HG03575 (cell line): Measurements from ENCODE around the gene RFT1.

ENCODE experiments used
- ATAC-seq: cut with Tn5 transposase; IDR thresholded peaks from one replicate; pipeline ENCODE4 v1.9.1; 2021; ENCODE audit not compliant: unreplicated experiment, insufficient number of reproducible peaks, low FRiP score; ENCODE audit errors: extremely low read depth

Gene RFT1

DNA sequence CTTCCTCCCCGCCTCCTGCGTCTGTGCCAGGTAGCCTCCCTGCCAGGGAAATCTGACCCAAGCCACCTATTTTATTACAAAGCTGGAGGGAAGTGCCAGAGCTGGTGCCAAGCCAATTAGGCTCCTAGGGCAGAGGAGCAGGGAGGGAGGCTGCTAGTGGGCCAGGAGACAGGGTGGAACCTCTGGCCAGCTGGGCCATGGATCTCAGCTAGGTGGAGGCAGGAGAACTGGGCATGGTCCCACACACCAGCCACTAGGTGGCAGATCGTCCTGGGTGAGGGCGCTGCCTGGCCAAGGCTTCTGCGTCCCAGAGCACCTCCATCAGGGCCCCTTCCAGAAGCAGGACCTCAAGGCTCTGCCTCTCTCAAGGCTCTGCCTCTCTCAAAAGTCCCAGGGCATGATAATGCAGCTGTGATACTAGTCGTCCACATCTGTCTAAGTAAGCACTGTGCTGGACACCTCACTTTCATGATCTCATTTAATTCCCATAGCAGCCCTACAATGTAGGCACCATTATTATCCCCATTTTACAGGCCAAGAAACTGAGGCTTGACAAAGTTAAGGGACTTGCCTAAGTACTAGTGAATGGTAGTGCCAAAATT, 4.5 kb upstream of the RFT1 start:
- ATAC-seq: no peak

DNA sequence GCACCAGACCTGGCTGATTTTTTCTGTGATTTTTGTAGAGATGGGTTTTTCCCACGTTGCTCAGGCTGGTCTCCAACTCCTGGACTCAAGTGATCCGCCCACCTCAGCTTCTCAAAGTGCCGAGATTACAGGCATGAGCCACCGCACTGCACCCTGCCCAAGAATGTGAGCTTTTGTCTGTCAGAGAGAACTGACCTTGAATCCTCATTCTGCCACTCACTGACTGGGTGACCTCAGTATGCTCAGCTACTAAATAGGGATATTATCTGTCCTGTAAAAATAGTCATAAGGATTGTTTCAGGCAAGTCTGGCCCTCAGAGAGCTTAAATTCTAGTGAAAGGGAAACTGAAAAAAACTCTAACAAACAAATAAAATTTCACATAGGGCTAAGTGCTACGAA, 2.1 kb upstream of the RFT1 start:
- ATAC-seq: no peak

DNA sequence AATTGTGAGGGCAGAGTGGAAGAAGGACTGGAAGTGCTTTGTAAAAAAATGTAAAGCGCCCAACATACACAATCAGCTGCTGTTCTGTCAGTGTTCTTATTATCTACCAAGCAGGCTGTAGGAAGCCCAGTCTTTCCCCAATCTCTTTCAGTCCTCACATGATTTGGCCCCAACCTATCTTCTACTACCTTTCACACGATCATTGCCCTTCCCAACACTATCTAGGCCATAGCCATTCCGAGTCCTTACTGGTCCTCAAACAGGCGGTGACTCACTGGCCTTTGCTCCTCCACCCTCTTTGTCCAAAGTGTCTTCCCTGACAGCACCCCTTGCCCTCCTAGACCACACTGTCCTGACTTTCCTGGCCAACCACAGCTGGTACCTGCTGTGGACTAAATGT, 861 bp upstream of the RFT1 start:
- no peak for ATAC-seq

DNA sequence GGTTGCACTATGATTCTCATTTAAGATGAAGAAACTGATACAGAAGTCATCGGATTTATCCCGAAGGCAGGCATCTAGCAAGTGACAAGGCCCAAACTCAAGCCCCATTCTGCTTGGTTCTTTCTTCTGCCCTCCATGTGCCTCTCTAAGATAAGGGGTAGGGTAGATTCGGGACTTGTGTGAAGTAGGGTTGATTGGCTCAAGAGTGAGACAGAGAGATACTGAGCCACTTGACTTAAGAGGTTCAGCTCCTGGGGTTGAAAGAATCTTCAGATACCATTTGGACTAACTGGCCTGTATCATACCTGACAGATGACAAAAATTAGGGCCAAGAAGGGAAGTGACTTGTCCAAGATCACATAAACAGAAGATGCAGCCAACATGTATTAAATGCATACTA, 891 bp downstream of the RFT1 start:
- no peak for ATAC-seq

DNA sequence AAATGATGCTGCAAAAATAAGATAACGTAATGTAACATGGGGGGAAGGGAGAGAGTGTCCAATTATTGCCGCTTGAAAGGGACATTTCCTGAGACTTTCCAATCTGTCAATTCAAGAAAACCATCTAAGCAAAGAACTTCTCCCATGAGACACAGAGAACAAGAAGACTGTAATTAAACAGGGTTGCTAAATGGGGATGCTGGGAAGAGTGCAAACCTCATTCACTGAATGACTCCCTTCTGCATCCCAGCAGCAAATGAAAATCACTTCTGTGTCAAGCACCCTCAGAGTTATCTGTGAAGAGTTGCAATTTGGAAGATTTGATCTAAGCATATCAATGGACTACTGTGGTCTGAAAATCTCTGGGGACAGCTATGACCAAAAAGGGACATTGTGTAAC, 3.6 kb downstream of the RFT1 start:
- ATAC-seq: no peak

DNA sequence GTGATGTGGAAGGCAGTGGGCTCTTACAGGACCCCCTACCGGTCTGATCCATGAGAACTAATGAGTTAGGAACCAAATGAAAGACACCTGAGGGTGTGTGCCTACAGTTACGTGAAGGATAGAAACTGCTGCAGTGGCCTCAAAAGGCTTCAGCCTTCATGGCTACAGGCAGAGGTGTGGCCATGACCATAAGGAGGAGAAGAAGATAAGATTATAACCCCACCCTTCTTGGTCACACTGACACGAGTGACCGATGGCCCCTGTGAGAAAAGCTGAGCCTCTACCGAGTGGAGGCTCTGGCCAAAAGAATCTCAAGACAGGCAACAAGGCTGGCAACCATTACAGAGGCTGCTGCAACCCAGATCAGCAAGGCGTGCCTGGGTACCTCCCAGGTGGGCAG, 6.3 kb downstream of the RFT1 start:
- ATAC-seq: no peak

DNA sequence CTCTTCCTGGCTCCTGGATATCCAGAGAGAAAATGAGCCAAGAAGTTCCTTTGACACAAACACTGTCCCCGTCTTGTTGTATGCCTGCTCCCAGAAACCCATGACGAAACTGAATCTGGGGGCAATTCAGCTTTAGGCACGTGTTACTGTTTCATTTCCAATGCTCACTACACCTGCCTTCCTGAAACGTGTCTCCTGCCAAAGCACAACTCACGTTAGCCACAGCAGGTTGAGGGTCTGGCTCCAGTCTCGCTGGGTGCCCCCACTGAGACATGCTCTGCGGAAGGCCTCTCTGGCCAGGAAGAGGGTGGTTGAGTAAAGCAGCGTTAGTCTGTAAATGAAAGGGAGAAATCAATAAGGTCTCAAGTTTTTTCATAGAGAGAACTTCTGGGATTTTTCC, 6.7 kb downstream of the RFT1 start:
- ATAC-seq: no peak

DNA sequence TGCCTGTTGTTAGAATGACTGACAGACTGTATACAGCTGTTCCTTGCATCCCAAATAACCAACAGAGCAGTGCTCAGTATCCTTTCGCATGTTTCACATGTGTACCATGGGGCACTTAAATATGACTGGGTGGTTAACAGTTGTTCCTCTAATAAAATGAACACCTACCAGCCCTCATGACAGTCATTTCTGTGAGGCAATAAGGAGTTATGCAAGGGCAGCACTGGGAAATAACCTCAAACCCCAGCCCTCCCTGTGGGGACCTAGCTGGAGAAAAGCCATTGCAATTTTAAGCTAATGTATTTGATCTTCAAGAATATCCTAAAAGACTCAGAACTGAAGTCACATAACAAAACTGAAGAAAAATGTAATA, 7.3 kb downstream of the RFT1 start:
- ATAC-seq: no peak

DNA sequence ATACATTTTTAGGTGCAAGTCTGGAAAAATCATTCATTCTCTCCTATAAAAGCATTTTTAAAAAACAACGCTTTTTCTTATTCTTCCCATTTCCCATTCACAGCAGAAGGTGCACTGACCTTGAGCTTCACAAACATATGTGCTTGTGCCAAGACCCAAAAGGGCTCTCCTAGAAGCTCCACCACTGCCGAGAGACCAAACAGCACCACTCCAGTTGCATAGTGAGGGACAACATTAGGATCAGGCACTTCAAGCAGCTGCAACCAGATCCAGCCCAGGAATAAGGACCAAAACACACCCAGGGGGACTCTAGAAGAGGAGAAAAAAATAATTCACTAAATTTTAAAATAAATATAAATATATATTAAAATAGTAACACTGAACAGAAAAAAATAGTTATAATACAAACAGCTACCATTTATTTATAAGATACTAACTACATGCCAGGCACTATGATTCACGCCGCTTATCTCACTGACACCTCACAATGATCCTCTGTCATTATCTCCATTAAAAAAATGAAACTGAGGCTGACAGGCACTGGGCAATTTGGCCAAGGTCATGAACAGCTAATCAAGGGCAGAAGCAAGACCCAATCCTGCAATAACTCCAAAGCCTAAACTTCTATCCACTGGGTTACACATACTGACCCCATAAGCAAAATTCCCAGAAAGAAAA, 7.8 kb downstream of the RFT1 start:
- ATAC-seq: no peak

DNA sequence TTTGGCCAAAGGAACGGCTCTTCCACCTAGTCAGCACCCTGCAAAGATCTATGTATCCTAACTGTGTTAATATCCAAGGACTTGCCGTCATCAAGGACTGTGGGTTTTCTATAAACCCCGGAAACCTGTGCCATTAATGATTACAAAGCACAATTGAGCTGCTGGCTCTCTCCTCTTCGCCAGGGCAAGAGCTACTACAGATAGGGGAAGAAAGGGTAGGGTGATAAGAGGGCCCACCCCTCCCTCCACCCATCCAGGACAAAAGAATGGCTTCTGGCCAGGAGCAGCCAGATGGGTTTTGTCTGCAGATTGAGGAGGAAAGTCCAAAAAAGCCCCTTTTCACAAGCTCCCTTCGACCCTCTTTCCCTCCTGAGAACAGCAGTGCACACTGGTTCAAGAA, 9.9 kb downstream of the RFT1 start:
- ATAC-seq: no peak

DNA sequence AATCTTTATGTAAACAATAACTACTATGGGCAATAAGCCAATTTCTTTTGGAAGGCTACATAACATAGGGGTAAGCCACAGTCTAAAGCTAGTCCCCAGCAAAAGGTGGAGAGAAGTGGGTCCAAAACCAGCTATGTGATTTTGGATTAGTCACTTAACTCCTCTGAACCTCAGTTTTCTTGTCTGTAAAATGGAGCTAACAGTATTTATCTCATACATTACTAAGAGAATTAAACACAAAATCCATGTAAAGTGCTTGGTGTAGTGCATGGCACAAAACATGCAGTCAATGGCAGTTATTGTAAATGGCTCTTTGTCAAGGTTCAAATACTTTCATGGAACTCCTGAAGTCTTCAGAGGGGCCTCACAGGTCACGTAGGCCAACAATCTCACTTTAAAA, 13.3 kb downstream of the RFT1 start:
- no peak for ATAC-seq

DNA sequence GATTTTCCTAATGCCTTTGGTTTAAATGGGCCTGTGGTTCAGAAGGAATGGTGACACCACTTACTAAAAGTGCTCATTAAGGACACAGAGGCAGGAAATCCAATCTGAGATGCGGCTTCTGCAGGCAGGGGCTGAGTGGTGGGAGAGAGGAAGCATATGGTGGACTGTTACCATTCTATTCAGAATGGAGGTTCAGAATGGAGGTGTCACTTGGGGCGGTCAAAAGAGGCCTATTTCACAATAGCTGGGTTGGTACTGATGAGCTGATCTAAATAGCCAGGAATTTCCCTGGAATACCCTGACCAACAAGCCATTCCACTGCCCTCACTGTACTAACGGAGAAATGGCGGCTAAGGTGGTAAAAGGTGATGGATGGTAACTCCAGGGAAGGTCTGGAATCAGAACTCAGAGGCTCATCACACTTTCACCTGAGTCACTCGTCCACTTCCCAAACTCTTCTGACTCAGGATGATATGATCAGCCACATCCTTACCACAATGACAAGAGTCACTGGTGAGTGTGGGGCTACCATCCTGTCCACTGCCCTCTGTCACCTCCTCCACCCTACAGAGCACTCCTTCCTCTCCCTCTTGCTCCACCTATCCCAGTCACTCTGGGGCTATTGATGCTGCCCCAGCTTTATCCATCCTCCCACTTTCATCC, 15.7 kb downstream of the RFT1 start:
- ATAC-seq: no peak

DNA sequence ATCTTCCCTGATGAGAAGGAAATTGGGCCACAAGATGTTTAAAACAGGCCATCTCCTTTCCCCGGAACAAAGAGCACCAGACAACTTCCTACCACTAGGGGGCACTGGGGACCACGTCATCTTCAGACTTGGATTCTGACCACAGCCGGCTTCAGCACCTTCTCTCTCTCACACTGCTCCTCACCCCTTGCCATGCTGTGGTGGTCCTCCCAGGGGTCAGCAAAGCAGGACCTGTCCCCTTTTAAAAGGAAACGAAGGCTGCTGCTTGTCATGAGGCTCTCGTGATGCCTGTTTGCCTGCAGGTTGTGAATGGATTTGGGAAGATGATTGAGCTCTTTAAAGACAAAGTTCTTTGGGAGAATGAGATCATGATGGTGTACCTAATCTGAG, 16.2 kb downstream of the RFT1 start:
- no peak for ATAC-seq

DNA sequence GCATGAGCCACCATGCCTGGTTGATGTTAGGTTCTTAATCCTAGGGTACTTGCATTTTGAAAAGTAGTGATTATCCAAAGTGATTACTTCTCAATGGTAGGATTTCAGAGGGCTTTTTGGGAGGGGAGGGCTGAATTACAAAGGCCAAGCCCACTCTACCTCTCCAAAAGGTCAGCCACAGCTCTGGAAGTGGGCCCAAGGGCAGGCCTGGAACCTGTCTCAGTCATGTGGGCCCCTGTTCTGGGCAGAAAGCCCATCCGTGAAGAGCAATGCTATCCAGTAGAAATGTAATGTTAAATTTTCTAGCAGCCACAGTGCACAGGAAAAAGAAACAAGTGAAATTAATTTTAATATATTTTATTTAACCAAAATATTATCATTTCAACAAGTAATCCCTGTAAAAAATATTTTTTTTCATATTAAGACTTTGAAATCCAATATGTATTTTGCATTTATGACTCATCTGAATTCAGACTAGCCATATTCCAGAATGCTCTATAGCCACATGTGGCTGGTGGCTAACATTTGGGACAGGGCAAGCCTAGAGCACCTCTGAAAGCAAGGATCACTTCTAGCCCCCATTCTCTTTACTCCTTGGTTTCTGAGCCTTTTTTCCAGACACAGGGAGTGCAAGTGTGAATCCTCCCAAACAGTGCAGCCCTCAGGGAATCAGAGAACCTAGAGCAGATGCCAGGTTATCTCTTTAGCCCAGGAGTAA, 16.8 kb downstream of the RFT1 start:
- no peak for ATAC-seq

DNA sequence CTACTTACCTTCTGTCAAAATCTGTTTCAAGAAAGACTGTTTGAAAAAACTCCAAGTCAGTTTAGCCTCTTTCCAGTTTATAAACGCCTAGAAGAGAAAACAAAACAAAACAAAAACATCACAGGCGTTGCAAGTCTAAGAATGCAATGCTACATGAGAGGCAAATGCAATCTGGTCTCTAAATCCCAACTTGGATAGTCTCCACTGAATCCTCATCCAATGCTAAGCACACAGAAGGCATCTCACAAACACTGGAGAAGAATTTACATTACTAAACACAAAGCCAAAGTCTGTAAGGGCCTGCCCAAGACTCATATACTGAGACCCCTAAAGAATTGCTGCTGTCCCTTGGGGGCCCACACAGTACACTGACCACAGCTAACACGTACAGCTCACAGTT, 18.4 kb downstream of the RFT1 start:
- ATAC-seq: no peak

DNA sequence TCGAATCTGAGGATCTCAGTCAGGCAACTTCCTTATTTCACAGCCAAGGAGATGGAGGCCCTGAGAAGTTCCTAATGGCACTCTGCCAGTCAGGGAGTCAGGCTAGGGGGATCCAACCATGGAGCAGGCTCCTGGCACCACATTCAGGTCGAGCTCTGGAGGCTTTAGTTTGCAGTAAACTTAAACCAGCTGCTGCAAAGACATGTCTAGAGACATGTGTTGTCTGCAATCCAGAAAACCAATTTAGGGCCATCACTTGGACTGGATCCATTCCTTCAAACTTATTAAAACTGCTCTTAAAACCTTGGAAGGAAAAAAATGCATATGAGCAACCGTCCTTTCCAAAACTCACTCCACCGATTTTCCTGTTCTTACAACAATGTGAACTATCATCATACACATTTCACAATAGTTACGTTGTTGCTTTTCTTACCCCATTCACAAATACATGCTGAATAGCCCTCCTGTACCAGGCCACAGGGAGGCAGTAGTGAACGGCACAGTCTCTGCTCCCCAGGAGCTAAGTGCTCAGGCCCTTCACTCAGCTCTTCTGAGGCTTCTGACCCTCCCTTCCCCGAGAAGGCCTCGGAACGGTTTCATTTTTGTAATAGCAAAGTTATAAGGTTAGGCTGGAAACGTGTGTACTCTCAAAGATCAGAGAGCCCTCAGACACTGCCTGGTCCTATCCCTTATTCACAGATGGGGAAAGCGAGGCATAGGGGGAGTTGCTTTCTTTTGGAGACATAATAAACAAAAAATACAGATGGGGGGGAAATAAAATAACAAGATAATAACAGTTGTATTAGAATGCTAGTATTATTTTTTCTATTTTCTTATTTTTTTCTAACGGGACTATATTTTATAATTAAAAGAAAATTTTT, 20.1 kb downstream of the RFT1 start:
- ATAC-seq: no peak

DNA sequence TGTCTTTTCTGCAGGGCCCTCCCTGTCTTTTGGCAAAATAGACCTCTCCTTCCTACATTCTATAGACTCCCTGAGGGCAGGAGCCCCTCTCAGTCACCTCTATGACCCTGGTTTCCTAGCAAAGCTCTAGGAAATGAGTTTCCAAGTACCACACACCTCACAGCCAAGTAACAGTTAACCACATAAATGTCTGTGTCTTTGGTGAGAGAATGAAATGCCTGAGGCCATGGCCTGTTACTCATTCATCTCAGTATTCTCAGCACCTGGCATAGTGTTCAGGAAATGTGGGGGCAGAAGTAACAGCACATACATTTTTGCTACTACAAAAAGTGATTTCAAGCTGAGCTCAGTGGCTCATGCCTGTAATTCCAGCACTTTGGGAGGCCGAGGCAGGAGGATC, 21.0 kb downstream of the RFT1 start:
- ATAC-seq: no peak

DNA sequence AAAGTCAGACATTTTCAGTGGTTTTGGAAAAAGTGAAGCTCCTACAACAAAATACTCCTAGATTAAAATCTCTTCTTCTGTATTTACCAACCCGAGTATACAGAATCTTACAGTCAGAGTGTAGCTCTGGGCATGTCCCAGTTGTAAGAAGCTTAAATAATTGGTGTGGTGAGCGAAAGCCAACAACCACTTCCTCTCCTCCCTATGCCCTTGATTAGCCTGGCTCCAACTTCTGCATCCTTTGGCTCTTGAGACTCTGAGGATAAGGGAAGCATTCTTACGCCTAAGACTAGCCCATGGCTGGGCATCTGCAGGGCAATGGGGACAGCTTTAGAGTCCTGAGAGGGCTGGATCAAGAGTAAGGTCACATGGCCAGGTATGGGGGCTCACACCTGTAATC, 25.5 kb downstream of the RFT1 start:
- no peak for ATAC-seq
